Measurements from ENCODE around the gene ARAP2.

GRCh38 chr4:36209941-36210649, 34.2 kb downstream of the ARAP2 start:
- TF ChIP-seq, protein P1, sequence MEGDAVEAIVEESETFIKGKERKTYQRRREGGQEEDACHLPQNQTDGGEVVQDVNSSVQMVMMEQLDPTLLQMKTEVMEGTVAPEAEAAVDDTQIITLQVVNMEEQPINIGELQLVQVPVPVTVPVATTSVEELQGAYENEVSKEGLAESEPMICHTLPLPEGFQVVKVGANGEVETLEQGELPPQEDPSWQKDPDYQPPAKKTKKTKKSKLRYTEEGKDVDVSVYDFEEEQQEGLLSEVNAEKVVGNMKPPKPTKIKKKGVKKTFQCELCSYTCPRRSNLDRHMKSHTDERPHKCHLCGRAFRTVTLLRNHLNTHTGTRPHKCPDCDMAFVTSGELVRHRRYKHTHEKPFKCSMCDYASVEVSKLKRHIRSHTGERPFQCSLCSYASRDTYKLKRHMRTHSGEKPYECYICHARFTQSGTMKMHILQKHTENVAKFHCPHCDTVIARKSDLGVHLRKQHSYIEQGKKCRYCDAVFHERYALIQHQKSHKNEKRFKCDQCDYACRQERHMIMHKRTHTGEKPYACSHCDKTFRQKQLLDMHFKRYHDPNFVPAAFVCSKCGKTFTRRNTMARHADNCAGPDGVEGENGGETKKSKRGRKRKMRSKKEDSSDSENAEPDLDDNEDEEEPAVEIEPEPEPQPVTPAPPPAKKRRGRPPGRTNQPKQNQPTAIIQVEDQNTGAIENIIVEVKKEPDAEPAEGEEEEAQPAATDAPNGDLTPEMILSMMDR (conservative IDR thresholded peaks at IDR 0.05 in 1 of 2, IDR thresholded peaks at IDR 0.05 in 1 of 2; ENCODE audit: extremely low read depth in 1 of 2, insufficient read depth in 1 of 2, low read depth in 1 of 2, low read length in 2 of 2) = no peak
- TF ChIP-seq EZH2 (IDR thresholded peaks at IDR 0.05; ENCODE audit: borderline replicate concordance, low read length) = no peak

Data from mammary epithelial cell (primary cell).